ENCODE data around the gene IKZF4.

The IKZF4 gene

GRCh38 chr12:56071648-56072047 lies 50.8 kb downstream of the IKZF4 start:
- no peak overlapping the region for H3K27ac ChIP-seq
- TF ChIP-seq ZFX (IDR thresholded peaks at IDR 0.05; ENCODE audit: borderline replicate concordance) (no peak), CTCF (IDR thresholded peaks at IDR 0.05) (no peak)

DNA sequence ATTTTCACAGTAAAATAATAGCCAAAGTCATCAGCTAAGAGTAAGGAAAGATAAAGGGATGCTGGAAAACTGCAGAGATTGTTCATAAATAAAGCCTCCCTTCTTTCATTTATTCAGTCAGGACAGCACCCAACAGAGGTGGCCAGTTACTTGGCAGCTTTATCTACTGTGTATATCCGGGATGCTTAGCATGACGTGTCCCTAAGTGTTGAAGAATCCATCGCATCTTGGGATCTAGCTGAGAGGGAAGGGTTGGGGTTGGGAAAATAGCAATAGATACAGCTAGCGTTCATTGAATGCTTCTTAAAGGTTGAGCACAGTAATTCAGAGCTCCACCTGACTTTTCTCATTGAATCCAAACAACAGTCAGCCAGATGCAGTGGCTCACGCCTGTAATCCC lies 53.6 kb downstream of the IKZF4 start:
- H3K27ac ChIP-seq = no peak overlapping the region
- no peak for TF ChIP-seq ZFX (IDR thresholded peaks at IDR 0.05; ENCODE audit: borderline replicate concordance)
- TF ChIP-seq CTCF (IDR thresholded peaks at IDR 0.05) = no peak

- H3K27ac ChIP-seq = peak overlapping the region; percentile 99
Measured at GRCh38 chr12:56077966-56078365, 57.1 kb downstream of the IKZF4 start.

DNA sequence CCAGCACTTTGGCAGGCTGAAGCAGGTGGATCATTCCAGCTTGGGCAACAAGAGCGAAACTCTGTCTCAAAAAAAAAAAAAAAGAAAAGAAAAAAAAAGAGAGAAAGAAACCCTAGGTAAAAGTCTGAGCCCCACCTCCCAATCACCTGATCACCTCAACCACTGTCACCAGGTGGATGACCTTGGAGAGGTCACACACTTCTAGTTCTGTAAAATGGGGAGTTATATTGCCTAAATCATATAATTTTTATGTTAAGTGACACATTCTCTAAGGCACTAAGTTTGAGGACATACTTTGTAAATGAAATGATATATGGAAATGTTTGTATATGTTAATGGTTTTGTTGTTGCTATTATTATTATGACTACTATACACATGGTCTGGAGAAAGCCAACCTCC lies 57.6 kb downstream of the IKZF4 start:
- no peak for TF ChIP-seq ZFX (IDR thresholded peaks at IDR 0.05; ENCODE audit: borderline replicate concordance)
- TF ChIP-seq CTCF (IDR thresholded peaks at IDR 0.05) = no peak

DNA sequence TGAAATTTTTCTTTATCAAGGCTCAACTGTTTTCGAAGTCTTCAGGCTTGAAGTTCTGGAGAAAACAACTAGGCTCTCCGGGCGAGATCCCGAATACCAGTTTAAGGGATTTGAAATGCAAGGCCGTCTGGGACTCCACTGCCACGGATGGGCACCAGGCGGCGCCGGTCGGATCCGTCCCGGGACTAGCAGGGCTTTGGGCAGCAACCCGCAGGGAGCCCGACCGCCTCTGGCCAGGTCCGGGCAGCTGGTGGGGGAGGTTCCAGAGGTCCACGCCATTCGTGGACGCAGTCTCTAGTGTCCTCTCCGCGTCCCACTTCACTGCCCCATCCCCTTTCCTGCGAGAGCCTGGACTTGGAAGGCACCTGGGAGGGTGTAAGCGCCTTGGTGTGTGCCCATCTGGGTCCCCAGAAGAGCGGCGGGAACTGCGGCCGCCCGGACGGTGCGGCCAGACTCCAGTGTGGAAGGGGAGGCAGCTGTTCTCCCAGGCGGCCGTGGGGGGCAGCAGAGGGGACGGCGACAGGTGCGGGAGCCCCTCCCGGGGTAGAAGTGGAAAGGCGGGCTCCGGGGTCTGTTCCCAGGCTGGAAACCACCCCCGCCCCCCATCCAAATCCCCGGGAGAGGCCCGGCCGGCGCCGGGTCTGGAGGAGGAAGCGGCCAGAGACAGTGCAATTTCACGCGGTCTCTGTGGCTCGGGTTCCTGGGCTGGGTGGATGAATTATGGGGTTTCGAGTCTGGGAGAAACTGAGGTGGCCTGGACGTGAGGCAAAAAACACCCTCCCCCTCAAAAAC lies 58.3 kb downstream of the IKZF4 start:
- no peak for TF ChIP-seq ZFX (IDR thresholded peaks at IDR 0.05; ENCODE audit: borderline replicate concordance)
- TF ChIP-seq CTCF (IDR thresholded peaks at IDR 0.05) = peak; percentile 99
- H3K27ac ChIP-seq = peak overlapping the region; percentile 99

More for the DNA sequence above, 57.6 kb downstream of the IKZF4 start:
- H3K27ac ChIP-seq = peak overlapping the region; percentile 99

DNA sequence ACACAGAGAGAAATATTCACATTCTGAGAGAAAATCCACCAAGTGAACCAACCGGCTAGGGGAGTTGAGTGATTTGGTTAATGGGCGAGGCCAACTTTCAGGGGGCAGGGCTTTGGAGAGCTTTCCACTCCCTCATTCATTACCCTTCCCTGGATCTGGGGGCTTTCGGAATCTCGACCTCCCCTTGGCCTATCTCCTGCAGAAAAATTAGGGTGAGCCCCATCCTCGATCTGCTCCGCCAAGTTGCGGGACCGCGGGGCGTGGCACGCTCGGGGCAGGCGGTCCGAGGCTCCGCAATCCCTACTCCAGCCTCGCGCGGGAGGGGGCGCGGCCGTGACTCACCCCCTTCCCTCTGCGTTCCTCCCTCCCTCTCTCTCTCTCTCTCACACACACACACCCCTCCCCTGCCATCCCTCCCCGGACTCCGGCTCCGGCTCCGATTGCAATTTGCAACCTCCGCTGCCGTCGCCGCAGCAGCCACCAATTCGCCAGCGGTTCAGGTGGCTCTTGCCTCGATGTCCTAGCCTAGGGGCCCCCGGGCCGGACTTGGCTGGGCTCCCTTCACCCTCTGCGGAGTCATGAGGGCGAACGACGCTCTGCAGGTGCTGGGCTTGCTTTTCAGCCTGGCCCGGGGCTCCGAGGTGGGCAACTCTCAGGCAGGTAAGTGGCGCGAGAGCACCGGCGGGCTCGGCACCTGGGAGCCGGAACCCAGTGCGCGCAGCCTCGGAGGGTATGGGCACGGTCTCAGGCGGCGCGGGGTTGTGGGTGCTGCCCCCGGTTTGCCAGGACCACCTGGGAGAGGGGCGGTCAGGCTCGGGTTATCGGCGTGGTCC lies 59.1 kb downstream of the IKZF4 start, which contains the start of gene ERBB3:
ERBB3 (plus strand) TSS at position 443 of the 833 bp plus-strand sequence; CDS start at position 579, 136 bp downstream.
- peak within 1 kb of the TSS; percentile 99 for H3K27ac ChIP-seq
- TF ChIP-seq ZFX (IDR thresholded peaks at IDR 0.05; ENCODE audit: borderline replicate concordance) (no peak), CTCF (IDR thresholded peaks at IDR 0.05) (no peak)

- no peak for TF ChIP-seq ZFX (IDR thresholded peaks at IDR 0.05; ENCODE audit: borderline replicate concordance)
- 0 out of 2 replicates have a peak, but pooled peaks have one; percentile 8 for TF ChIP-seq CTCF (IDR thresholded peaks at IDR 0.05)
- H3K27ac ChIP-seq = peak overlapping the region; percentile 99
Measured at GRCh38 chr12:56080556-56081138, 59.8 kb downstream of the IKZF4 start.
